ENCODE data around the gene EEFSEC.

DNA sequence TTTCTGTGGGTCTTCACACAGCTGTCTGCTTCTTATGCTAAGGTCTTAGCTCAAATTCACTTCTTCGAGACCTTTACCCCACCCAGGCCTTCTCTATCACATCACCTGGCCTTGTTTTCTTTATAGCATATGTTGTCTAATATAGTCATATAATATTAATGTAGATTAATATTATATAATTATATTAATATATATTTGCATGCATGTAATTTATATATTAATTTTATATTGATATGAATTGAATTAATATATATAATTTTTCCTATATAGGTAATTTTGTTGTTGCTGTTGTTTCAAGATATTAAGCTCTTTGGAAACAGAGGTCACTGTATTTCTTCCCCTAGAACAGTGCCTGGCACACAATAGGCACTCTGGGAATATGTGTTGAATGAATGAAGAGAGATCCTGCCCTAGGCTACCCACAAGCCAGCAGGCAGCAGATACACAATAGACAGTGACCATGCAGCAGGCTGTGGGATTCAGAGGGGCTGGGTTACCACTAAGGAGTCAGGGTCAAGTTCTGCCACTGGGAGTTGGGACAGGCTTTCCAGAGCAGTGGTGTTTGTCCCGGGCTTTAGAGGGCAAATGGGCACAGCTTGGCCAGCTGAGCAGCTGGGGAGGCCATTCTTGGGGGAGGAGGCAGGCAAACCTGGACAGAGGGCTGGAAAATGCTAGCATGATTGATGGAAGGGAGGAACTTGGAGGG lies 187.1 kb downstream of the EEFSEC start:
- TF ChIP-seq, protein P1, sequence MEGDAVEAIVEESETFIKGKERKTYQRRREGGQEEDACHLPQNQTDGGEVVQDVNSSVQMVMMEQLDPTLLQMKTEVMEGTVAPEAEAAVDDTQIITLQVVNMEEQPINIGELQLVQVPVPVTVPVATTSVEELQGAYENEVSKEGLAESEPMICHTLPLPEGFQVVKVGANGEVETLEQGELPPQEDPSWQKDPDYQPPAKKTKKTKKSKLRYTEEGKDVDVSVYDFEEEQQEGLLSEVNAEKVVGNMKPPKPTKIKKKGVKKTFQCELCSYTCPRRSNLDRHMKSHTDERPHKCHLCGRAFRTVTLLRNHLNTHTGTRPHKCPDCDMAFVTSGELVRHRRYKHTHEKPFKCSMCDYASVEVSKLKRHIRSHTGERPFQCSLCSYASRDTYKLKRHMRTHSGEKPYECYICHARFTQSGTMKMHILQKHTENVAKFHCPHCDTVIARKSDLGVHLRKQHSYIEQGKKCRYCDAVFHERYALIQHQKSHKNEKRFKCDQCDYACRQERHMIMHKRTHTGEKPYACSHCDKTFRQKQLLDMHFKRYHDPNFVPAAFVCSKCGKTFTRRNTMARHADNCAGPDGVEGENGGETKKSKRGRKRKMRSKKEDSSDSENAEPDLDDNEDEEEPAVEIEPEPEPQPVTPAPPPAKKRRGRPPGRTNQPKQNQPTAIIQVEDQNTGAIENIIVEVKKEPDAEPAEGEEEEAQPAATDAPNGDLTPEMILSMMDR (IDR thresholded peaks at IDR 0.05; ENCODE audit: control extremely low read depth in 1 of 3, insufficient read depth in 1 of 3, low read depth in 1 of 3, low read length in 3 of 3): no peak
- TF ChIP-seq POLR2A (IDR thresholded peaks at IDR 0.05; ENCODE audit: control extremely low read depth in 1 of 2, low read depth in 2 of 2, low read length in 2 of 2) (no peak), CEBPB (IDR thresholded peaks at IDR 0.05; ENCODE audit: low read depth, low read length) (no peak), EP300 (IDR thresholded peaks at IDR 0.05; ENCODE audit: borderline replicate concordance in 1 of 2, low read depth in 2 of 2, low read length in 2 of 2) (no peak), MAX (IDR thresholded peaks at IDR 0.05) (no peak), YY1 (IDR thresholded peaks at IDR 0.05; ENCODE audit: low read depth, low read length) (no peak), POLR2AphosphoS5 (IDR thresholded peaks at IDR 0.05; ENCODE audit: low read depth, low read length) (no peak), RBBP5 (IDR thresholded peaks at IDR 0.05; ENCODE audit: borderline replicate concordance, low read depth, low read length) (no peak), ASH2L (IDR thresholded peaks at IDR 0.05; ENCODE audit: low read length) (no peak), JUND (IDR thresholded peaks at IDR 0.05; ENCODE audit: low read length) (no peak)
- TF ChIP-seq, protein P2, sequence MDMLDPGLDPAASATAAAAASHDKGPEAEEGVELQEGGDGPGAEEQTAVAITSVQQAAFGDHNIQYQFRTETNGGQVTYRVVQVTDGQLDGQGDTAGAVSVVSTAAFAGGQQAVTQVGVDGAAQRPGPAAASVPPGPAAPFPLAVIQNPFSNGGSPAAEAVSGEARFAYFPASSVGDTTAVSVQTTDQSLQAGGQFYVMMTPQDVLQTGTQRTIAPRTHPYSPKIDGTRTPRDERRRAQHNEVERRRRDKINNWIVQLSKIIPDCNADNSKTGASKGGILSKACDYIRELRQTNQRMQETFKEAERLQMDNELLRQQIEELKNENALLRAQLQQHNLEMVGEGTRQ (IDR thresholded peaks at IDR 0.05; ENCODE audit: low read length): no peak
